HS-5 (cell line): ENCODE measurements around the gene TECRL.

Source experiments
- DNase-seq: peaks from one replicate; pipeline ENCODE4 v3.0.0-alpha.2; 2012; ENCODE audit warnings: low read depth

TECRL gene, protein sequence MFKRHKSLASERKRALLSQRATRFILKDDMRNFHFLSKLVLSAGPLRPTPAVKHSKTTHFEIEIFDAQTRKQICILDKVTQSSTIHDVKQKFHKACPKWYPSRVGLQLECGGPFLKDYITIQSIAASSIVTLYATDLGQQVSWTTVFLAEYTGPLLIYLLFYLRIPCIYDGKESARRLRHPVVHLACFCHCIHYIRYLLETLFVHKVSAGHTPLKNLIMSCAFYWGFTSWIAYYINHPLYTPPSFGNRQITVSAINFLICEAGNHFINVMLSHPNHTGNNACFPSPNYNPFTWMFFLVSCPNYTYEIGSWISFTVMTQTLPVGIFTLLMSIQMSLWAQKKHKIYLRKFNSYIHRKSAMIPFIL

DNA sequence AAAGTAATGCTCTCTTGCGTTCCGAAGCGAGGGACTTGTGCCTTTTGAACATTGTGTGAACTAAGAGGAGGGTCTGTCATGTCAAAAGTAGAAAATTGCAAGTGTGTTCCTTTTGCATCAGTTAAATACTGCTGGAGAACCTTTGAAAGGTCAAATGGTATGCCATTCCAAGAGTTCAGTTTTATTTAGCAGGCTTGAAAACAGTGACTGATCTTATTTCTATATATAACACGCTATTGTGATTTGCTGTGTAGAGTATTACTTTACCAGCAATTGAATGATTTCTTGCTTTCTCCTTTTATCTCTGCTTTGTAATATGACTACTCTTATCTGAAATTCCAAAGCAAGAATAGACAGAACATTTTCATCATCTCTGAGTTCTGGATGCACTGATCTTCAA is at the start of gene TECRL:
TSS of gene TECRL (minus strand) at position 151 of the 400 bp plus-strand sequence. CDS start at position 52, 99 bp downstream.
- DNase-seq: no peak

DNA sequence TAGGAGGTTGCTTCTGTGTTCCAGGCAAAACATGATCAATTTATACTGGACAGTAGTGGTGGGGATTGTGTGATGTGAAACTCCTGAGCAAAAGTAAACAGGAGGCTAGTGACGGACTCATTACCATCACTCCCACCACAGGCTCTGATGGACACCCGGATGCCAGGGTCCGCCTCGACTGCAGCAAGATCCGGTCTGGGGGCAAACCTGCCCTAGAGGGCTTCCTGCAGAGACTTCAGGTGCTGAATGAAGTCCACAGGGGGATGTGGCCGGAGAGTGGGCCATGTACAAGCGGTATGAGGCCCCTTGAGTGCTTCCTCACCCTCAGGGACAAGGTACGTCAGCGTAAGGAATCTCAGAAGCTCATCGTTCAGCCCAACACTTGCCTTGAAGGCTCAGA is 23.4 kb upstream of the TECRL start:
- no peak for DNase-seq

DNA sequence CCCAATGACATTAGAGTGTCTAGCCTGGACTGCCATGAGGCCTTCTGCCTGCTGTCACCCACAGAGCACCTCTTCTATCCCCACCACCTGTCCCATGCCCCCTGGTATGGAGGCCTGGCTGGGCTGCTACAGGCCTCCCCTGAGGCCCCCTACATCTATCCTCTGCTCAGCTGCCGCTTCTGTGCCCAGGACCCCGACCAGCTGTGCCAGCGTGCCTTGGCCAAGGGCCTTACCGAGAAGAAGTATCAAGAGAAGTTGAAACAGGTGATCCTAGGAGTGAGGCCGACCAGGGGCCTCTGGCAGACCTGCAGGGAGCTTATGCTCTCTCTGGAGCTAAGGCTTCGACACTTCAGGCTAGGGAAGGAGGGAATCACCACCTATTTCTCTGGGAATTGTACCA is 21.7 kb upstream of the TECRL start:
- DNase-seq: no peak

DNA sequence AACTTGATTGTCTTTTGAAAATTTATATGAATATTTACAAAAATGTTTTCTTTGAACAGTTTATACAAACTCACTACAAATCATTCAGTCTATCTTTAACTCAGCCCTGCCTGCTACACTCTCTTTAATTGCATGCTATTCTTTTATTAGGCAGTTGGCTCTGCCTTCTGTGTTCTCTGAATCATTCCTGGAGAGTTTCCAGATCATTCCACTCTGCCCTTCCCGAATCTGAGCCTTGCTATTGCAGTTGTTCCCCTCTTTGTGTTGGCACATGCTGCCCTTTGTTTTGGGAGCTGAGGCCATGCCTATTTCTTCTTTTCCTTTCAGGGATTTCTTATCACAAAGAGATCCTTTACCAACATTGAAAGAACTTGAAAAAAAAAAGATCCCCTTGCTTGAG is 8.7 kb upstream of the TECRL start:
- DNase-seq: peak; percentile 19

DNA sequence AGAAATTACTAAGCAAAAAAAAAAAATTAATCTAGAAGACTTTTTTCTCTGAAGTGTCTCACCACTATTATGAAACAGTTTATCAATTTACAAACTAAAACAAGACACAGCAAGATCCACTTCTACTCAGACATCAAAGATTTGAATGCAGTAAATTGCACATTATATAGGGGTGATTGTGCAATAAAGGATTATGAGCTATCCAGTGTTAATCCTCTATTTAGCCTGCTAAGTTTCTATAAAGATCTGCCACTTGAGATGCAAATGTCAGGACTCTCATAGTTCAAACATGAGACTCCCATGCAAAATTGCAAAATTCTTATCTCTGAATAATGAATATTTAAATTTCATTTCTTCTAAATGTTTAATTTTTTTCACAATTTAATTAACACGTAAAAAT is 2.2 kb downstream of the TECRL start:
- no peak for DNase-seq

DNA sequence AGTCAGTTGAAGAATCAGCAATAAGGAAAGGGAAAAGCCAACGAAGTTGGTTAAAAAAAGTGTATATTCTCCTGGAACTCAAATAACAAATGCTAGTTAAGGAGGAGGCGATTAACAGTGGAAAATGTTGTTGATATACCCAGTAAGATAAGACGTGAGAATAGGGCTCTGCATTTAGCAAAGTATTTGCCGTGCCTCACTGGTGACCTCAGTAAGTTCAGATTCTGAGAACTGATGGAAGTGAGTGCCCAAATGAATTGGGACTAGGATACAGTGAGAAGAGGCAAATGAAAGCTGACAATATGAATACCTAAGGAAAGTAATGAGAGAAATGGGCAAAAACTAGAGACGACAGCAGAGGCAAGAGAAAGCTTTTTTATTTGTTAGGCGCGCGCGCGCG is 3.5 kb downstream of the TECRL start:
- DNase-seq: no peak

DNA sequence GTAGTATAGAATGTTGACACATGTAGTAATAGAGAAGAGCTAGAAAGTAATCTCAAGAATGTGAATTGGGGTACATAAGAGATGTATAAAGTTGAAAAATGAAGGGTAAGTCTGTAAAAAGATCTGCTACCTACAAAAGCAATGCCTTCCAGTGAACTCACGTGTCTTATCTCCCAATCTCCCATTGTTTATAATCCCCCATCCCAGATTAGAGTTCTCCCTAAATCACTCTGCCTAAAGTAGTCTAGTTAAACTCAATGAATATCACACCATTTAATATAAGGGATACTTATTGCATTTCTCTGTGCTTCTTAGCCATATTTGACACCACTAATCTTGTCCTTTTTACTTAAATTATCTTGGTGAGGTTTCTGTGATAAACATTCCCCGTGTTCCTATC is 6.6 kb downstream of the TECRL start:
- DNase-seq: no peak

DNA sequence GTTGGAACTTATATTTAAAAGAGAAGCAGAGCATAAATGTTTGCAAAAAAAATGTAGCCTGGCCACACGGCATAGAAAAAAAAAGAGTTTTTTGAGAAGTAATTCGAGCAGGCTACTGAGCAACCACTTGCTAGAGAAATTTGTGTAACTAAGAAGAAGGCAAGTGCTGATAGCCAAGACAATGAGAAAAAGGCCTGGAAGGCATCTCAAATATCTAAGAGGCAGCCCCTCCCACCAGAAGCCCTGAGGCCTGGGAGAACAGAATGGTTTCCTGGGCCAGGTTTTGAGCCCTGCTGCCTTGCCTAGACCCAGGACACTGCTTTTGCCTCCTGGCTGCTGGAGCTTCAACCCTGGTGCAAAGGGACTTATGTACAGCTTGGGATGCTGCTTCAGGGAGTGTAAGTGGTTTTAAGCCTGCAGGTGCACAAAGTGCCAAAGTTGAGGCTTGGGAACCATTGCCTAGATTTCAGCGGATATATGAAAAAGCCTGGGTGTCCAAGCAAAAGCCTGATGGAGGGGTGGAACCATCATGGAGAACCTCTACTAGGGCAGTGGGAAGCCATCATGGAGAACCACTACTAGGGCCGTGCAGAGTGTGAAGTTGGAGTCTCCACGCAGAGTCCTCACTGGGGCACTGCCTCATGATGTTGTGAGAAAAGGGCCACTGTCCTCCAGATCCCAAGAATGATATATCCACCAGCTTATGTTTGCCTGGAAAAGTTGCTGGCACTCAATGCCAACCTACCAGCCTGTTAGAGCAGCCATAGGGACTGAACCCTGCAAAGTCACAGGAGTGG is 9.7 kb downstream of the TECRL start:
- no peak for DNase-seq

DNA sequence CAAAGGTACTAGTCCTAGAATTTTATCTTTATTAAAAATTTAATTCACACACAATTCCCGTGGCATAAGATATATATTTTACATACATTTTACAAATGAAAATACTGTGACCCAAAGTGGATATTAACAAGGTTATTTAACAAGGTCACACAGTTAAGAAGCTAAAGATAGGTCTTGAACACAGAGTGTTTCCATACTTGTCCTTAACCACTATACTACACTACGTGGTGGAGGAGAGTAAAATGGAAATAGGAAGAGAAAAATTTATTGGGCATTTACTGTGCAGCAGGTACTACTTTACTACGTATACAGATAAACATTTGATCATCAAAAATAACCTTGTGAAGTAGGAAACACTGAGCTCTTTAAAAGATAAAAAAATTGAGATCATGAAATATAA is 14.8 kb downstream of the TECRL start:
- DNase-seq: no peak

DNA sequence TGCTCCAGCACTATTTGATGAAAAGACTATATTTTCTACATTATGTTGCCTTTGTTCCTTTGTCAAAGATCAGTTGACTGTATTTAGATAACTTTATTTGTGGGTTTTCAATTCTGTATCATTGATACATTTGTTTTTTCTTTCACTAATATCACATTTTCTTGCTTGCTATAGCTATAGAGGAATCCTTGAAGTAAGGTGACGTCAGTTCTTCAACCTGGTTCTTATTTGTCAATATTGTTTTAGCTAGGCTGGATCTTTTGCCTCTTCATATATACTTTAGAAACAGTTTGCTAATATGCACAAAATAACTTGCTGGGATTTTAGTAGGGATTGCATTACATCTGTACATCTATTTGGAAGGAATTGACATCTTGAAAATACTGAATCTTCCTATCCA is 21.0 kb downstream of the TECRL start:
- no peak for DNase-seq

DNA sequence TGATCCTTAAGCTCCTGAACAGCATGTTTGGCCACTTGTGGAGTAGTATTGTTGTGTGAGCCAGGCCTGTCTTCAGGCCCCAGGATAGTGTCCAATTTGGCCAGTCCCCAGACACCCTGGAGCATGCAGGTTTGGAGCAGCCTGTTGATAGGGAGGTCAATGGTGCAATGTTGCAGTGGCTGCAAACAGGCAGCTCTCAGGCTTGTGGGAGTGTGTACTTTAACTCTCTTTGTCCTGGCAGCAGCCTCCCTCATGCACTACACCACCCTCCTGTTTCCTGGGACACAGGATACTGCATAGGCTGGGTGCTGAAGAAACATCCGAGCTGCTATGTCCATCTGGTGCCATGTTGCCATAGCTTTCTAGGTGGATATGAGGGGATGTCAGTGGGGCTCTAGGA is 24.0 kb downstream of the TECRL start:
- DNase-seq: no peak

DNA sequence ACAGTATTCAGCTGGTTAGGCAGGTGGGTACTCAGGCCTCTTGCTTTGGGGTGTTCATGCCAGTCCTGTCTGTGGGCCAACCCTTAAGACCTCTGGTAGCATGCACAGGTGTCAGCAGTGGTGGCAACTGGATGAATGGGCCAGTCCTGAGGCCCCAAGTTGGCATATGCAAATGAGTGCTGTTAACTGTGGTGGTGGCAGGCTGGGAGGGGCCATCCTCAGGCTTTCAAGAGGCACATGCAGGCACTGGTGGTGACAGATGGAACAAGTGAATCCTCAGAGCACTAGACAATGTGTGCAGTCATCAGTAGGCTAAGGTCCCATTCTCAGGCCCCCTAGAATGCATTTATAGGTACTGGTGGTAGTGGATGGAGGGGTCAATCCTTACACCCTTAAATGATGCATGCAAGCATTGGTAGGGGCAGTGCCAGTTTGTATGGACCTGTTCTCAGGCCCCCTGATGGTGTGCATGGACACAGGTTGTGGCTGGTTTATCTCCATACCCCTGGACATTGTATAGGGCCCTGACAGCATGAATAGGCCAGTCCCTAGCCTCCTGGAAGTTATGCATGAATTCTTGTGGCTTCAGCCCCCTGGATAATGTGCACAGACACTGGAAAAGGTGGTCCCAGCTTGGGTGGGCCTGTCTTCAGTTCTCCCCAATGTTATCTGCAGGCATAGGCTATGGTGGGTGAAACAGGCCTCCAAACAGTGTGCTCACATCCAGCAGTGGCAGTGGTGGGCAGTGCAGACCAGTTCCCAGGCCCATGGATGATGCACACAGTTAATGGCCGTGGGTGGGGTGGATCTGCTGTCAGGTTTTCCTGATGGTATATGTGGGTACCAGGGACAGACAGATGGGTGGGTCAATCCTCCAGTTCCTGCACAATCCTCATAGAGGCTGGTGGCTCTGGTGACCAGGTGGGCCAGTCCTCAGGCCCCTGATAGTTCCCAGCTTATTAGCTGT is 24.7 kb downstream of the TECRL start:
- no peak for DNase-seq

DNA sequence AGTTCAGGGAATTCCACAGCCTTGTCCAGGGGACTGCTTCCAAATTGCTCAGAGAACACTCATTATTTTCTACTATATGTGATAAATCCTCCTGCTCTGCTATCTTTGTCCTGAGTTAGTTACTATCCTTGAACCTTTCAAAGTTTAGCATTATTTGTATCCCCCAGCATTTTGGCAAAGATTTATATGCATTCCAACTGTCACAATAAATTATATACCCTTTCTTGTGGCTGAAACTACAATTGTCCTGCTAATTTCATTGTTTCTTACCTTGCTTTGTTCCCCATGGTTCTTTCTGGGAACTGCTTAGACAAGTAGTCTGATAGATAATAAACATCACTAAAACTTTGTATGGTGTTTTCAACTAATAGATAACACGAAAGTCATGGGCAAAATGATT is 40.5 kb downstream of the TECRL start:
- no peak for DNase-seq

DNA sequence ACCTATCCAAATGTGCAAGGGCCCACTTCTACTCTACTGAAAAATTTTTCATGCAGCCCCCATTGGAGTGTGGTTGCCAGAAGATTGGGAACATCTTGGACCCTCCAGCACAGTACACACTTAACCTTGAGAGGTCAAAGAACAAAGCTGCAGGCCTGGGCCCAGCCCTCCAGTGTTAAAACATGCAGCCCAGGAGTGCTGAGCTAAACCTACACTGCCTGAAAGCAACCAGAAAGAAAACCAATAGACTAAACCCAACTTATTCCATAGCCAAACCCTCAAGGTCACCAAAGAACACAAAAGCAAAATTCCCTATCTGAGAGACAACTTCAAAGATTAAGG is 47.9 kb downstream of the TECRL start:
- no peak for DNase-seq

DNA sequence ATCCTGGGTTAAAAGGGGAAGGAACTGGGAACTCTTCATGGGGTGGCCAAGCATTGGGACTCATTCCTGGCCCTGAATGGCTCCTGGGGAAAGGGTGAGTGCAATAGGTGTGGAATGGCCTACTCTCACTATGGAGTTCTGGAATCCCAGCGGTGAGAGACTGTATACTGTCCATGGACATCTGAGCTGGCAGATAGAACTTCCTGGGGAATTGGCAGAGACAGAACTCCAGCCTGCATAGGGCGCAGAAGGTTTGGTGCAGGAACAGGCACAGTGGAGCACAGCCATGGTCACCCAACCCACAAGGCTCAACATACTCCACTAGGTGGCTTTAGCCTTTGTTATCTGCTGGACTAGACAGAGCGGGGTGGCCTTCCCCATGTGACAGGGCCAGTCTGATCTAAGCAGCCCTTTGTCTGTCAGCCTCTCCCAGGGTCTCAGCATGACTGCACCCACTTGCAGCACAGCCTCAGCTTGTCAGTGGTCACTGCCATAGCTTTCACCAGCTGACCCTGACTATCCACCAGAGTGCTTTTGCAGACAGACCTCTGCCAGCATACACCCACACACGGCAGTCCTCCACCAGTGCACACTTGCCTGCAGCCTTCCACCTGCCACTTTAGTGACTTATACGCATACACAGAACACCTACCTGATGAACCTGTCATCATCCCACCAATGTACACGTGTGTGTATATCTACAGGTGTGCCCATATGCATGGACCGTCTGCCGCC is 48.4 kb downstream of the TECRL start:
- DNase-seq: no peak

DNA sequence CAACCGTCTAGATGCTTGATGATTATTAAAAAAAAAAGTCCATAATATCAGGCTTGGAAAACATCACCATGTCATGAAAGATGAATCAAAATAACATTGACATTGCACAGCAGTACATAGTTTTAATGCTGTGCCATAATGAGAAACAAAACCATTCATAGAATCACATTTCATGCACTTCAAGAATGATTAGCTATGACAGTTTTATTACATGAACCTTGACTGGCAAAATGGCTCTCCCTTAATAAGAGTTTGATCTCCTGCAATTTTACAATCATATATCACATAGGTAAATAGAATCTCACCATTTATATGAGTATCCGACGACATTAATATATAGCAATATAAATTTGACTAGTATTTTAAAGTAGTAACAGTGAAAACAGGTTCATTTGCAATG is 49.8 kb downstream of the TECRL start:
- no peak for DNase-seq

DNA sequence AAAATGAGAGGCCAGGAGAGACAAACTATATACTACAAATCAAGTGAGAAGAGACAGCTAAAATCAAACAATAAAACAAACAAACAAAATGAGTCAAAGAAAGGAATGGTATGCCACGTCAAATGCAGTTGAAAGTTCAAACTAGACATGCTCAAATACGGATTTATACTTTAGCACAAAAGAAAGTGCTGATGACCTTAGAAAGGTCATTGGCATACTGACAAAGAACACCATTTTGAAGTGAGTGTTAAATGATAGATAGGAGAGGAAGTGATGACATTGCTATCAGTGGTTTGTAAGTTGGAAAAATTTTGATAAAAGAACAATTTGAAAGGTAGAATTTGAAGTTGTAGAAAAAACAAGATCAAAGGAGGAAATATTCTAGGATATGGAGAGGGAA is 55.3 kb downstream of the TECRL start:
- DNase-seq: no peak

DNA sequence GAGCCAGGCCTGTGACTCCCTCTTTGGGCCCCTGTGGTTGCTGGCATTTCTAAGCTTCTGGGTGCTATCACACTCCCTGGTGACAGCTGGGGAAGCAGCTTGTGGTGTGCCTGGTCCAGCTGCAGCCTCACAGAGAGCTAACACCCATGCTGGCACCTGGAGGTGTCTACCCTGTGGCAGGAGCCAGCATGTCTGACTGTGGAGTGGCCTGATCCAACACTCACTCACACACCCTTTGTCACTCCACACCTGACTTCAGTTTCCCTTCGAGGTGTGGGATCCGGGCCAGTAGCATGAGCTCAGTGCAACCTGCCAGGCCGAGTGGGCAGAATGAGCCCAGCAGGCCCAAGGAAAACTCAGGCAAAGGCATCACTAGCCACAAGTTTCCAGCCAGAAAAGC is 67.5 kb downstream of the TECRL start:
- no peak for DNase-seq

DNA sequence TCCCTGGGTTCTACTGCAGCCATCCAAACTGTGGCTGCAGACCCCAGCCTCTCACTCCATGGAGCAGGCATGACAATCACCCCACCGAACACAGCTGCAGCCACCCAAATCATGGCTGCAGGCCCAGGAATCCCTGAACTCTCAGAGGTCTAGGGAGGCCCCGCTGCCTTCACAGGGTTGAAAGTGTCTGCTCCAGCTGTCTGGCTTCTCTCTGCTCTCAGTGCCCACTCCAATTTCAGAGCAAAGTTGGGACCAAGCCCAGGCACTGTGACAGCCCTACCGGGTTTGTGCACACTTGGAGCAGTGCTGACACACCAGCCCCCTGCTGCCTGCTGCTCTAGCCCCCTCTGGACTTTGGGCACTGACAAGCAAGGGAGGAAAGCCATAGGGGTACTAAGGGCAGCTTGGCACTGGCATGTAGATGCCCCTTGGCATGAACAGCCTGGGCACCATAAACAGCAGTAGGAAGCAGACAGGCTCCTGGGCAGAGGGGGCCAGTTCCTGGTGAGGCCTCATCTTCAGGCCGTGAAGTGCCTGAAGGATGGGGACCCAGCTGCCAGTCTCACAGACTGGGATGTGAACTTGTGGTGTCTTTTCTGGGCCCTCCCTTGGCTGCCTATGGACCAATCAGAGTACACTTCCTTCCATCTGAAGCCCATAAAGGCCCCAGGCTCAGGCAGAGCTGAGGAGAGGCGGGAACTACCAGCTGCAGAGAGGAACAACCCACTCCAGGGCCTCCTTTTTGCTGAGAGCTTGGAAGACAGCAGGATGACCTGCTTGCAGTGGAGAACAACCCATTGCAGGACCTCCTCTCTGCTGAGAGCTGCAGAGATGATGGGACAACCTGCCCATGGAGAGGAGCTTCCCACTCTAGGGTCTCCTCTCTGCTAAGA is 68.8 kb downstream of the TECRL start:
- no peak for DNase-seq

DNA sequence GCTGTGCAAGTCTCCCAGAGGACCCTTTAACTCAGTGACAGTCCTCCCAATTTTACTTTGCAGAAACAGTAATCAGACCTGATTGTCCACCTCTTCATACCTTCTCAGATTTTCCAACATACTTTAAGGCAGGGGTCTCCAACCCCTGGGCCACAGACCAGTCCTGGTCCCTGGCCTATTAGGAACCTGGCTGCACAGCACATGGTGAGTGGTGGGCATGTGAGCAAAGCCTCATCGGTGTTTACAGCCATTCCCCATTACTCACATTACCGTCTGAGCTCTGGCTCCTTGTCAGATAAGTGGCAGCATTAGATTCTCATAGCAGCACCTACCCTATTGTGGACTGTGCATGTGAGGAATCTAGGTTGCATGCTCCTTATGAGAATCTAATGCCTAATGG is 74.3 kb downstream of the TECRL start:
- no peak for DNase-seq

DNA sequence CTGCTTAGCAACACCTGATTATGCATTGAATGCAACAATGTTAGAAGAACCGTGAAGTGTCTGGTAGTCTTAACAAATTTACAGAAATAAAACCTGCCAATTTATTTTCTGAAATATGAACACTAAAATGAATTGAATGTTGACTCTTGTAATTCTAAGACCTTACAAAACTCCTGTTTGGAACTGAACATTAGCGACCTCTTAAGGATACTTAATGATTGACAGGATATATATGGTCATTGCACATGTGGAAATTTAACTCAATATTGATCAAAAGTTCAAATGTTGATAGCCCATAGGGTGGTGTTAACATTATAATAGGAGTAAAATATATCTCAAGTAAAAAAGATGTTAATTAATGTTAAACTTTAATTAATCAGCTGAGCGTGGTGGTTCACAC is 79.1 kb downstream of the TECRL start:
- DNase-seq: no peak
